Measurements from ENCODE around the gene PRLR.
A peak's percentile ranks its signal among the peaks of the same experiment; 100 is the strongest.

Gene PRLR

GRCh38 chr5:35160486-35161116 is 69.7 kb downstream of the PRLR start:
- DNase-seq (ENCODE audit: low spot score), result no peak

DNA sequence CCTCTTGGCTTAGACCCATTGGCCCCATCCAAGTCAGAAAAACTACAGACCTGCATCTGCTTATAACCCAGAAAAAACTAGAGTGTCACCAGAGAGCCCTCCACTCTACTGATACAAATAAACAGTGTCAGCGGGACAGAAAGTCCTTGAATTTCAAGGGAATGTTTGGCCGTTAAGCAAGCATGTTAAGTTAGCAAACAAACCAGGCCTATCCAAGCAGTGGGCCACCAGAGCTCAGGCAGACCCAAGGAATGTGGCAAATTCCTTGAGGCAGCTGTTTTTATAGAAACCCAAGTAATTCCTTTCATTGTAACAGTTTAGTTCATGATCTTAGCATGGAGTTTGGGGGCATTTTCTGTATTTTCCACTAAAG is 70.9 kb downstream of the PRLR start:
- no peak for DNase-seq (ENCODE audit: low spot score)

- DNase-seq (ENCODE audit: low spot score), result no peak
Measured at GRCh38 chr5:35158622-35159369, 71.5 kb downstream of the PRLR start.

DNA sequence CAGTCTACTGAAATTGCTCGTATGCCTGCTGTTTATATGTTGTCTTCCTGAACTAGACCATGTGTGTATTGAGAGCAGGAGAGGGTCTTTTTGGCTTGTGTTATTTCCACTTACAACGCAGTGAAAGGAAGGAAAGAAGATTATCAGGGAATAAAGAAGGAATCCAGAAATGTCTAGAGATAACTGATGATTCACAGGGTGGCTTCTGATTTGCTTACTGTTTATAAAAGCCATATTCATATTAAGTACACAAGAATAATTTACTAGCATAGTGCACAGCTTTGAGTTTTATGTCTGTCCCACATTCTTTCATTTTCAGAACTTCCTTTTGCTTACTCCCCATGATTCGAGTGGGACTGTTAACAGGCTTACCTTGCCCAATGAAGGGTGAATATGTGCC is 72.1 kb downstream of the PRLR start:
- no peak for DNase-seq (ENCODE audit: low spot score)

- no peak for DNase-seq (ENCODE audit: low spot score)
Measured at GRCh38 chr5:35153375-35153932, 76.8 kb downstream of the PRLR start.

GRCh38 chr5:35152733-35153132 is 77.6 kb downstream of the PRLR start:
- no peak for DNase-seq (ENCODE audit: low spot score)

DNA sequence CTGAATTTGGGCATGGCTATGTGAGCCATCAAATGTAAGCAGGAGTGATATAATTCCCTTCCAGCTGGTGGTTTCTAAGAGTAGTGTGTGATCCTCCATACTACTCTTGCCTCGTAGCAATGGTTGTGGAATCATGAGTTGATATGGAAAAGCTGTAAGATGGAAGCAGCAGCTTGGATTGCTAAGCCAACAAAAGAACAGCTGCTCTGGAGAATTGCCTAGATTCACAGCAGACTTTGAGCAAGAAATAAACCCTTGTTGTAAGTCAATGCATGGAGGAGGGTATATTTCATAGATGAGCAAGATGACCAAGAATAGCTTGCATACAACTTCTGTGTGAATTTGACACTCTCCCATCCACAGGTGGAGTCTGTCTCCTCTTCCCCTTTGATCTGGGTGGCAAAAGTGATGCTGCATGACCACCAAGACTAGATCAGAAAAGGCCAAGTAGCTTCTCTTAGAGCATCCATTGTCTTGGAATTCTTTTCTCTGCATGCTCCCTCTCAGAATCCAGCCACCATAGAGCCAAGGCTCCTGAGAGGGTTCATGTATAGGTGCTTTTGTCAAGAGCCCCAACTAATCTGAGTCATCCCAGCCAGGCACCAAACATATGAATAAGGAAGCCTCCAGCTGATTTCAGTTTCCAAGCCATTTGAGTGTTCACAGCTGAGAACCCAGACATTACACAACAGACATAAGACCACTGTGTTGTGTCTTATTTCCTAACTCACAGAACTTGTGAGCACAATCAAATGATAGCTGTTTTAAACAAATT is 79.0 kb downstream of the PRLR start:
- DNase-seq (ENCODE audit: low spot score), result peak; percentile 16

GRCh38 chr5:35149041-35149440 is 81.2 kb downstream of the PRLR start:
- no peak for DNase-seq (ENCODE audit: low spot score)

DNA sequence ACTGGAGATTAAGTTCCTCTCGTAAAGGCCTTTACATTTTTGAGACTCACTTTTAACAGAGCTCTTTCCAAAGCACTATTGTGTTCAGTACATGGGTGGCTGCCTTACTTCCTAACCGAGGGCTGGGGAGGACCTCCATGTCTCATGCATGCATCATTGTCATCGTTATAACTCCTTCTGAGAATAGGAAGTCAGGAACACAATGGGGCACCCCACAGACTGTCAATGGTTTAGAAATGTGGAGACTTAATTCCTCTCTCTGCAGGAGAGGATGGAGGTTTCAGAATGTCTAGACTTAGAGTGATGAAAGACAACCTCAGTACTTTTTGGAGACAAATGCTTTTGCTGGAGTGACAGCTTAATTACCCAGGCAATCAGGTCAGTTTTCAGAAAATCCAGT is 83.9 kb downstream of the PRLR start:
- no peak for DNase-seq (ENCODE audit: low spot score)

- DNase-seq (ENCODE audit: low spot score), result no peak
Measured at GRCh38 chr5:35145691-35146317, 84.5 kb downstream of the PRLR start.

GRCh38 chr5:35145012-35145411 is 85.3 kb downstream of the PRLR start:
- DNase-seq (ENCODE audit: low spot score), result no peak

- DNase-seq (ENCODE audit: low spot score), result no peak
Measured at GRCh38 chr5:35143841-35144240, 86.4 kb downstream of the PRLR start.

DNA sequence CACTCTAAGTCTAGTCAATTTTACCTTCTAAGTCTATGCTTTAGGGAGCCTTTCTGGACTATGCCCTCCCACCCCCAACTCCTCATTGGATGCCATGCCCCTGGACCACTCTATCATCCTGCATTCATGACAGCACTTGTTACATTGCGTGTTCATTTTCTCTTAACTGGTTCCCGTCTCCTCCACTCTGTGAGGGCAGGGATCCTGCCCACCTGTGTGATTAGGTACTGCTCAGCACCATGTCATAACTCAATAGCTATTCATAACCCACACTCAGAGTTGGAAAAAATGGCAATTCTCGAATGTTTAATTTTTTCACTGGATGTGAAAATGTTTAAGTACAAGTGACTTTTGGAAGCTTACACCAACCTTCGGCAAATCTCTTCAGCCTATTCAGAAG is 88.5 kb downstream of the PRLR start:
- DNase-seq (ENCODE audit: low spot score), result no peak

DNA sequence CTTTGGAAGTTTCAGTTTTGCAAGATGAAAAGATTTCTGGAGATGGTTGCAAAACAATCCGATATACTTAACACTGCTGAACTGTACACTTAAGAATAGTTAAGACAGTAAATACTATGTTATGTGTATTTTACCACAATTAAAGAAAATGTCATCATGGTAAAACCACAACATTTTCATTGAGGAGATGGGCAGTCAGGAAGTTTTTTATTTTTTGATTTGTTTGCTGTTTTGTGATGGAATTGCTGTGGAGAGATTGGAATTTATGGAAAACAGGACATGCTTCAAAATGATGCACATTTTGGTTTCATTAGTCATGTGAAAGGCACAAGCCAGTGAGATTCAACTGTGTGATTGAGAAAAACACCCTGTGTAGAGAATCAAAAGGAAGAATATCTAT is 92.1 kb downstream of the PRLR start:
- no peak for DNase-seq (ENCODE audit: low spot score)

DNA sequence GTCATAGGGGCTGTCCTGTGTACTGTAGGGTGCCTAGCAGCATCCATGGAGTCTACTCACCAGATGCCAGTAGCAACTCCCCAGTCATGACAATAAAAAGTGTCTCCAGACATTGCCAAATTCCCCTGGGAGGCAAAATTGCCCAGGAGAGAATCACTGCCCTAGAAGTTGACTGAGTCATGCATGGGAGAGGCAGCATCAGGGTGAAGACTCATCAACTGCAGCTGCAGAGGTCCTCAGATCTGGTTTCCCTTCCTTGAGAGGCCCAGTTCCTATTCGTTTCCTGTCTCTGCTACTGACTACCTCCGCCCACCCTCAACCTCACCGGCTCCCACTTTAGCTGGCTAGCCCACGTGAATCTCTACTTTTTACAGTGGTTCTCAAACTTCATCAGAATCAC is 93.9 kb downstream of the PRLR start:
- no peak for DNase-seq (ENCODE audit: low spot score)

DNA sequence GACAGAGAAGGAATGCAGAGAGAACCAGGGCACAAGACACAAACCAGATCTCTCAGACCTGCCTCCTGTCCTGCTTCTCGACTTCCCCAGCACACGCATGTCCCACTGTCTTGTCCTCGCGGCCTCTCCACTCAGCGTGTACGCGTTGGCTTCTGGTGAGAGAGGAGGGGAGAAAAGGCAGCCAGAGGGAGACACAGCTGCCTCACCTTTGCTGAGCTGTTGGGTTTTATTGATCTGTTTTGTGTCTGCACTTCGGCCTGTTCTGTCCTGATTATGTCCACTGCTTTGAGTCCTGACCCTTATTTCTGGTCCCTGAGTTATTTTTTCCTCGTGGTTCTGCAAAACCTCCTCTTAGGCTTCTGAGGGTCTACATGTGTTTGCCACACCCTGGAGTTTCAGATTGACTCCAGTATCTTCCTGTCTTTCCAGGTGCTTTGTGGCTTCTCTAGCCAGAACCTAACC is 95.0 kb downstream of the PRLR start:
- DNase-seq (ENCODE audit: low spot score), result no peak

- no peak for DNase-seq (ENCODE audit: low spot score)
Measured at GRCh38 chr5:35134278-35135030, 95.8 kb downstream of the PRLR start.

DNA sequence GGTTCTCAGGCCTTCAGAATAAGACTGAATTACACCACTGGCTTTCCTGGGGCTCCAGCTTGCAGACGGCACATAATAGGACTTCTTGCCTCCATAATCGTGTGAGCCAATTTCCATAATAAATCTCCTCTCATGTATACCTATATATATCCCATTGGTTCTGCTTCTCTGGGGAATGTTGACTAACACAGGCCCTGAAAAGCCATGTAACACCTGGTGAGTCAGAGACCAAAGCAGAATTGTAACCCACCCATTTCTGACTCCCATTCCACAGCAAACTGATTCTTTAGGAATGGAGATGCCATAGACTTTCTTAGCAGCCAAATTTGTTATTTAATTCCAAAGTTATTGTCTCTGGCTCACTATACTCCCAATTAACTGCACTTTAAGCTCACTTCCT is 97.1 kb downstream of the PRLR start:
- DNase-seq (ENCODE audit: low spot score), result no peak

DNA sequence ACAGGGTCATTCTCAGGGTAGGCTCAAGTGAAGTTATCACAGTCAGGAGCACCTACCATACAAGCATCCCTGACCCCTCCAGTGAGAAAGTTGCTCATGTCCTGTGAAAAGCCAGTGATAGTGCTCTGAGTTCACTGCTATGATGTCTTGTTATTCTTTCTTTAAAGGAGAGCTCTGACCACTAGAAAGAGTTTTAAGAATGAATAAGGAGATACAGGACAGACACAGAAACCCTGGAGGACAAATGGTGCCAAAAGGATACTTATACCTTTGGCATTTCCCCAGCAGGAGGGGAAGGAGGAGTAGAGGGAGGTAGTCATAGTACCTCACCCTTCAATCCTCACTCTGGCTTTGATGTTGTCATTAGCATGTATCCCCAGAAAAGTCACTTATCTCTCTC is 98.6 kb downstream of the PRLR start:
- no peak for DNase-seq (ENCODE audit: low spot score)

DNA sequence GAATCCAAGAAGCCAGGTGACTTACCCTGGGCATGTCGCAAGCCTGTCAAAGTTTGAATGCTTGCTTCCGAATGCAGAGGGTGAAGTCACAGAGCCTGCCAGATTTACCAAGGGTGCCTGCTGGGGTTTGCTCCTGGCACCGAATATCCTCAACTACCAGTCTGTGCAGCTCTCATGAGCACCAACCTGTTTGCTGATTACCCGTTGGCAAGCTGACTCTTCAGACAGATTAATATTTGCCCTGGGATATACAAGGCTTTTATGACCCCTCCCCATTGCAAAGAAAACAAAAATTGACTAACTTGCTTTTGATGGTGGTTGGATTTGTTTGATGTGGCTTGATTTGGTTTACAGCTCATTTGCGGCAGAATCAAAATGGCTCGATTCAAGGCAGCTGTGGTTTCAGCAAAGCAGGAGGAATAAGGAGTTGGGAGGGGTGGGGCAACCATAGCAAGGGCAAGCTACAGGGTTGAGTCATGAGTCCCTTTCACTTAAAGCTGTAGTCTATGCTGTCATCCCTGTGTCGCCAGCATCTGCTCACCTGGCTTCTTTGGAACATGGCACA is 100.3 kb downstream of the PRLR start:
- DNase-seq (ENCODE audit: low spot score), result no peak

- DNase-seq (ENCODE audit: low spot score), result no peak
Measured at GRCh38 chr5:35129276-35129675, 101.0 kb downstream of the PRLR start.
